Skeletal muscle tissue (tissue), 4 donors: ENCODE results near the gene FDXR. TPM values are rescaled to one million over a fixed set of nuclear protein-coding genes. Genes with fewer than 3 reads are reported as not detected.

Experiments used
- H3K27ac ChIP-seq: one replicate; pipeline ENCODE4 v1.7.0; 2013; ENCODE audit warnings: mild to moderate bottlenecking, low read depth, low read length, inconsistent platforms
- H3K27me3 ChIP-seq, 3 donors: one replicate each; pipeline ENCODE4 v1.7.0; 2013; ENCODE audit warnings: low read length in 3 of 3; ENCODE audit not compliant: control insufficient read depth in 3 of 3, insufficient read depth in 3 of 3
- H3K36me3 ChIP-seq, 3 donors: one replicate each; pipeline ENCODE4 v1.7.0; 2013; ENCODE audit warnings: low read length in 3 of 3; ENCODE audit not compliant: control insufficient read depth in 3 of 3, insufficient read depth in 3 of 3
- H3K4me1 ChIP-seq, 3 donors: one replicate each; pipeline ENCODE4 v1.7.0; 2013; ENCODE audit warnings: low read length in 3 of 3, mild to moderate bottlenecking in 3 of 3; ENCODE audit not compliant: control insufficient read depth in 3 of 3, insufficient read depth in 3 of 3
- H3K4me3 ChIP-seq, 3 donors: one replicate each; pipeline ENCODE4 v1.7.0; 2013; ENCODE audit warnings: low read length in 3 of 3
- H3K9ac ChIP-seq, 3 donors: one replicate each; pipeline ENCODE4 v1.7.0; 2013; ENCODE audit warnings: low read length in 3 of 3, mild to moderate bottlenecking in 3 of 3, moderate library complexity in 2 of 3, low read depth in 1 of 3
- H3K9me3 ChIP-seq, 3 donors: one replicate each; pipeline ENCODE4 v1.7.0; 2013; ENCODE audit warnings: low read length in 3 of 3; ENCODE audit not compliant: control insufficient read depth in 3 of 3
- total RNA-seq: library from RNA; depleted of rRNA; stranded (reverse); fragments of >200 nt; gene quantifications from one replicate; pipeline ENCODE4 v1.2.3, GENCODE V29; 2014
- donor health status: Osteomylitis.

Gene FDXR
- total RNA-seq, 1 donor from 2014 or later, result 3.7 TPM

DNA sequence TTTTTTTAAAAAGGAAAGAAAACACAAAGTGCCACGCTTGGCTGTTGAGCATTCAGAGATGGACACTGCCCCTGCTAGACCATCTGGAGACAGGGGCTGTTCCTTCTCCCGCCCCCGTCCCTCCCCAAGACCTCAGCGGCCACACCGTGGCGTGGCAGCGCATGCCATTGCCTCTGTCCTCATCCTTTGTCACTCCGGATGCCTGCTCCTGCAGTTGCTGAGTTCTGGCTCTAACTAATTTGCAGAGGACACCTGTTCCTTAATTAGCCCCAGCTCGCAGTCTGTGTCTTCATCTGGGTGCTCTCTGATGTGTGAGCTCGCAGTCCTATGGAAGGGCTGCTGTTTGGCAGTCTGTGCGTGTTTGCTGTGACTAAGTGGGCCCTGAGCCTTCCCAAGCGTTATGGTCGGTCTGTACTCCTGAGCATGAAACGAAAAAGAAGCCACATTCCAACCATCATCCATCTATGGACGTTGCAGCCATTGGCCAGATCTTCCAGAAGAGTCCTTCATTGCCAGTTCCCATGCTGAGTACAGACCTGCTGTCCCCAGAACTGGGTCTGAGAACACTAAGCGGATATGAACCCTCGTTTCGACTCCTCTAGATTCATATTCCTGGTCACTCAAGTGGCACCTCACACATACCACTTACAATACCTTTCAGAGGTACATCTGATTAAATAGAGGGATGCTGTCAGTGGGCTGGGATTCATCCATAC is 55.7 kb downstream of the FDXR start:
- Histone ChIP-seq H3K27ac (no peak overlapping the region), H3K4me1 (peaks cover 2 to 6% (median 3%) of the 10 kb centered on the region in 3 donors), H3K36me3 (peaks cover 6 to 16% (median 13%) of the 10 kb centered on the region in 3 donors), H3K27me3 (no peaks in the 10 kb centered on the region), H3K4me3 (no peak overlapping the region), H3K9me3 (no peaks in the 10 kb centered on the region), H3K9ac (no peak overlapping the region)

DNA sequence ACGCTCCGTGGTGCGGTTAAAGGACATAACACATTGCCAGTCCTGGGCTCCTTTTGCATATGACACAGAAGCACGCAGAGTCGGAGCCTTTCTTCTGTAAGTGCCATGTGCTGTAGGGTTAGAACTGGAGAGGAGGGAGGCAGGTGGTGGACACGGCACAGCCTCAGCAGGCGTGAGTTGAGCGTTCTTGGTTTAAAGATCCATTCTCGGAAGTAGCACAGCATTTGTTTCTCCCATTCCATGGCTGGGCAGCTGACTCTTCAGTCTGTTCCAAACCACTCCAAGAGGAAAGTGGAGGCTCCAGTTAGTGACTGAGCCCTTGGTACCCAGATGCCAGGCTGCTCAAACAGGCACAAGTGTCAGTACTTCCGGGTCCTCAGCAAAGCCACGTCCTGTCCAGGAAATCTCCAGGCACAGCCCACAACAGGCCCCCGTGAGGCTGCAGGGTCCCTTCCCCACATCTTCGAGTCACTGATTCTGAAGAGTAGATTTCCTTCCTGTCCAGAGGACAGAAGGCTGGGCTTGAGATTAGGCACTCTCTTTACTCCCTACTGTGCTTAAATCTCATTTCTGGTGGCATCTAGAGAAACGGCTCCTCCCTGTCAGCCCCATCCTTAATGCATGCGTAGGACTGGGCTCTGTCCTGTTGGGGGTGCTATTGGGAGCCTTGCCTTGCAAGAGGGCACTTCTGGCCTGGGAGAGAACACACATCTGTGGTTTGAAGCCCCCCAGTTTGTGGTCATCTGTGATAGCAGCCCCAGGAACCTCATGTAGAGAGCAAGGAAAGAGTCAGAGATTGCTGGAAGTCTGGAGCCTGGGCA is 57.0 kb downstream of the FDXR start:
- peaks cover 6 to 16% (median 13%) of the 10 kb centered on the region in 3 donors for H3K36me3 ChIP-seq
- H3K27me3 ChIP-seq, result no peaks in the 10 kb centered on the region
- no peak overlapping the region for H3K27ac ChIP-seq
- peaks cover 0 to 3% (median 3%) of the 10 kb centered on the region in 3 donors for H3K4me1 ChIP-seq
- no peaks in the 10 kb centered on the region for H3K9me3 ChIP-seq
- H3K4me3 ChIP-seq, result no peak overlapping the region
- H3K9ac ChIP-seq, result no peak overlapping the region

DNA sequence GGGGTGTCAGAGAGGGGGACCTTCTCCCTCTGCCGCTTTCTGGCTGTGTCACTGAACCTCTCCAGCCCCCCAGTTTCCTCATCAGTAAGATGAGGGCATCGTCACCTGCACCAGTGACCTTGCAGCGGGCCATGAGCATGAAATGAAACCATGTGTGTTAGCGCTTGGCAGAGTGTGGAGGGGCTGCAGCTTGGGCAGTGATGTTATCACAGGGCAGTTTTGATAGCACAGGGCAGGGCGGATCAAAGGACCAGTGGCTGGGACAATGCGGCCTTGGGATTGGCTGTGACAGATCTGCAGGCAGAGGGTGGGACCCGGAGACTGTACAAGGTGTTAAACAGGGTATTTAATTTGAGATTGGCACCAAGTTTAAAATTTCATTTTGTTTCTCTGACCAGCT is 57.7 kb downstream of the FDXR start:
- peaks cover 6 to 14% (median 10%) of the 10 kb centered on the region in 3 donors for H3K36me3 ChIP-seq
- H3K9ac ChIP-seq, result no peak overlapping the region
- no peak overlapping the region for H3K27ac ChIP-seq
- no peaks in the 10 kb centered on the region for H3K27me3 ChIP-seq
- no peak overlapping the region for H3K4me3 ChIP-seq
- H3K9me3 ChIP-seq, result no peaks in the 10 kb centered on the region
- H3K4me1 ChIP-seq, result peaks cover 0 to 3% (median 3%) of the 10 kb centered on the region in 3 donors

DNA sequence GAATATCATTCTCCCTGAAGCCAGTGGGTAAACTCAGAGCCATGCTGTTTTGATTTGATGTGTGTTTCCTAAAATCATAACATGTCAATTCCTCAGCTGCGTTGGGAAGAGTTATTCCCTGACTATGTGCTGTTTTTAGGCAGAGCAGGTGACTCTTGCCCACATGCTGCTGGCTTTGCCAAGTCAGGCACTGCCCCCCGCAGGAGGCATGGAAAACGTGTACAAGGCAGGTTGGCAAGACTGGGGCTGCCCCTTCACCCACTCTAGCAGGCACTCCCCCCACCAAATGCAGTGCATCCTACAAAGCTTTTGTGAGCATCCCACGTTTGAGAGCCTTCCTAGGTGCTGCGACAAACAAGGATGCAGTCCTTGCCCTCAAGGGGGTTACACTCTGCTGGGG is 58.3 kb downstream of the FDXR start:
- Histone ChIP-seq H3K36me3 (peaks cover 6 to 13% (median 10%) of the 10 kb centered on the region in 3 donors), H3K27ac (no peak overlapping the region), H3K27me3 (no peaks in the 10 kb centered on the region), H3K4me1 (peaks cover 0 to 3% (median 3%) of the 10 kb centered on the region in 3 donors), H3K9ac (no peak overlapping the region), H3K4me3 (no peak overlapping the region), H3K9me3 (no peaks in the 10 kb centered on the region)

Other genes starting within 250 kb of the FDXR start
- gene CD300E, start 249.3 kb downstream of the FDXR start, total RNA-seq, result 0.52 TPM
- 0.52 TPM for gene CD300LF, start 160.1 kb downstream of the FDXR start, total RNA-seq
- gene RAB37, start 135.7 kb downstream of the FDXR start, total RNA-seq, result 1.0 TPM
- 5.2 TPM for gene NHERF1, start 124.4 kb downstream of the FDXR start, total RNA-seq
- gene NAT9, start 96.6 kb downstream of the FDXR start, total RNA-seq, result 17.7 TPM
- gene GRIN2C, start 13.1 kb downstream of the FDXR start, total RNA-seq, result 2.1 TPM
- not detected for gene FADS6, start 20.6 kb upstream of the FDXR start, total RNA-seq
- under 0.01 TPM for gene USH1G, start 50.3 kb upstream of the FDXR start, total RNA-seq
- not detected for gene OTOP2, start 51.3 kb upstream of the FDXR start, total RNA-seq
- gene OTOP3, start 62.9 kb upstream of the FDXR start, total RNA-seq, result not detected
- gene HID1, start 99.8 kb upstream of the FDXR start, total RNA-seq, result 3.7 TPM
- gene CDR2L, start 114.6 kb upstream of the FDXR start, total RNA-seq, result 2.6 TPM
- gene MRPL58, start 139.7 kb upstream of the FDXR start, total RNA-seq, result 20.9 TPM
- 247 TPM for gene ATP5PD, start 174.0 kb upstream of the FDXR start, total RNA-seq
- 9.4 TPM for gene KCTD2, start 174.2 kb upstream of the FDXR start, total RNA-seq
- 4.2 TPM for gene SLC16A5, start 215.0 kb upstream of the FDXR start, total RNA-seq
- 1.0 TPM for gene ARMC7, start 237.0 kb upstream of the FDXR start, total RNA-seq